IPS-18c (cell line): ENCODE results near the gene COL18A1.

ENCODE experiments used
- H3K4me3 ChIP-seq: 2 replicates; pipeline ENCODE4 v1.7.0; 2013; ENCODE audit warnings: low read depth, mild to moderate bottlenecking, low read length, moderate library complexity; ENCODE audit not compliant: insufficient read depth
- H3K9me3 ChIP-seq: one replicate; pipeline ENCODE4 v1.6.1; 2013; ENCODE audit warnings: mild to moderate bottlenecking, low read length, moderate library complexity; ENCODE audit not compliant: control insufficient read depth, insufficient read depth

The COL18A1 gene

GRCh38 chr21:45504516-45505415 lies 99.8 kb downstream of the COL18A1 start:
- Histone ChIP-seq H3K9me3 (no peaks in the 10 kb centered on the region), H3K4me3 (no peak overlapping the region)

- H3K9me3 ChIP-seq: no peaks in the 10 kb centered on the region
- no peak overlapping the region for H3K4me3 ChIP-seq
Measured at GRCh38 chr21:45505416-45506021, 100.6 kb downstream of the COL18A1 start.

- H3K9me3 ChIP-seq: no peaks in the 10 kb centered on the region
- H3K4me3 ChIP-seq: no peak overlapping the region
Measured at GRCh38 chr21:45506241-45506817, 101.4 kb downstream of the COL18A1 start.

GRCh38 chr21:45506836-45507522 lies 102.0 kb downstream of the COL18A1 start:
- H3K9me3 ChIP-seq: no peaks in the 10 kb centered on the region

DNA sequence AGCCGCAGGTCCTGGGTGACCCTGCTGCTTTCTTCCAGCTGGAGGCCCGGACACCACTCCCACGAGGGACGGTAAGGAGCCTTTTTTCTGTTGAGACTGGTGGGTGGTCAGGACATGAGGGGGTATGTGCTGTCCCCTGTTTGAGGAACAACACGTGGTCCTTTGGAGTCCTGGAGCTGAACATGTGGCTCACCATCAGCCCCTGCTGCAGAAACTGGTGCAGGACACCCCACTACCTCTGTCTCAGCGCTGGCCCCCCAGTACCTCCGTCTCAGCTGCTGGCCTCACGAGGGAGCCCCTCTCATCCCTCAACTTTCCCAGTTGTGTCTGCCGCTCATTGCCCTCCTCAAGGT lies 102.5 kb downstream of the COL18A1 start:
- H3K4me3 ChIP-seq: no peak overlapping the region
- no peaks in the 10 kb centered on the region for H3K9me3 ChIP-seq

More at GRCh38 chr21:45506836-45507522, 102.0 kb downstream of the COL18A1 start:
- no peak overlapping the region for H3K4me3 ChIP-seq

- H3K4me3 ChIP-seq: no peak overlapping the region
- H3K9me3 ChIP-seq: no peaks in the 10 kb centered on the region
Measured at GRCh38 chr21:45507888-45508508, 103.0 kb downstream of the COL18A1 start.

DNA sequence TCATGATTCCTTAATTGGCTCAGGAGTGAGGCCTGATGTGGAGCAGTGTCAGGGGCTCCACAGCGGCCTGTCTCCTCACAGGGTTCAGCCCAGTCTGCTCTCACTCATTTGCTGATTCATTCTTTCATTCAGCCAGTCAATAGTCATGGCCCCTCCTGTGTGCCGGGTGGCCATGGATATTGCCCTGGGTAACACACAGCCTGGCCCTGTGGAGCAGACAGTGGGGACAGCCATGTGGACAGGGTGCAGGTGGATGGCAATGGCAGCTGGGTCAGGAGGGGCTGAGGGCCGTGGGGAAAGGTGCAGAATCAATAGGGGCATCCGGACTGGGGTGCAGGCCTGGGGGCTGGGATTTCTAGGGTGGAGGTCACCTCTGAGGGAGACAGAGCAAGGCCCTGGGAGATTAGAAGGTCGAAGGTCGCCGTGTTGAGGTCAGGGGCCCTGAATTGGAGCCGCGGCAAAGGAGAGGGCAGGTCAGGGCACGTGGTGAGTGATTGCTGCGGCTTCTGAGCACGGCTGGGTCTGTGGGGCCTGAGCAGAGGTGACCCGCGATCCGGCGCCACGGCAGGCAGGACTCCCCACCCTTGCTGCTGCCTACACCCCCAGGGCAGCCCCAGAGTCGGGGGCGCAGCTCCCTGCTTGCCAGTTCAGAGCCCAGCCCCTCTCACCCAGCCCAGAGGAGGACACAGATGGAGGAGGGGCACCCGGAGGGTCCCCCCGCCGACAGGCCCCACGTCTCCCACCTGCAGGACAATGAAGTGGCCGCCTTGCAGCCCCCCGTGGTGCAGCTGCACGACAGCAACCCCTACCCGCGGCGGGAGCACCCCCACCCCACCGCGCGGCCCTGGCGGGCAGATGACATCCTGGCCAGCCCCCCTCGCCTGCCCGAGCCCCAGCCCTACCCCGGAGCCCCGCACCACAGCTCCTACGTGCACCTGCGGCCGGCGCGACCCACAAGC lies 103.9 kb downstream of the COL18A1 start:
- Histone ChIP-seq H3K9me3 (no peaks in the 10 kb centered on the region), H3K4me3 (no peak overlapping the region)

DNA sequence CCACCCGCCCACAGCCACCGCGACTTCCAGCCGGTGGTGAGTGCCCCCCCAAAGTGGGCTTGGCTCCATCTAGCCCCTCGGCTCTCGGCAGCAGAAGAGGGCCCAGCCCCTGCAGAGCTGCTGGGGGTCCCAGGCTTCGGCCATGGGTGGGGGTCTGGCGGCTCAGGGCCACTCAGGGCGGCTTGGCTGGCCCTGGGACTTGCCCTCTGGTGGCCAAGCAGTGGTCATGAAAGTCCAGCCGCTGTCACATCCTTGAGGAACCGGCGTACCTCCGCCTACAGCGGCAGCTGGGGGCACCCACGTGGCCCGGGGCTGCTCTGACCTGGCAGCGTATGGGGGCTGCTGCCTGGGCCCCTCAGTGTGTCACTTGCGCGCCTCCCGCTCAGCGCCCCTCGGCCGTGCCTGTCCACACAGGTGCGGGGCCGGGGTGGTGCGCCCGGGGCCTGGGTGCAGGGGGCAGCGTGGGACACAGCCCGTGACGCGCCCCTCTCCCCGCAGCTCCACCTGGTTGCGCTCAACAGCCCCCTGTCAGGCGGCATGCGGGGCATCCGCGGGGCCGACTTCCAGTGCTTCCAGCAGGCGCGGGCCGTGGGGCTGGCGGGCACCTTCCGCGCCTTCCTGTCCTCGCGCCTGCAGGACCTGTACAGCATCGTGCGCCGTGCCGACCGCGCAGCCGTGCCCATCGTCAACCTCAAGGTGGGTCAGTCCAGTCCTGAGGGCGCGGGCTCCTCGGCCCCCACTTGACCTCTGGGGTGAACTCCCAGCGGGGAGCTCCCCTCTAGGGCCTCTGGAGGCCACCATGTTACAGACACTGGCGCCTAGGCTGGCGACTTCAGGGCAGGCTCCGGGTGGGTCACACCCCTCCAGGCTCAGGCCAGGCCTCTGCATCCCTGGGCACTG lies 104.9 kb downstream of the COL18A1 start:
- H3K4me3 ChIP-seq: no peak overlapping the region

DNA sequence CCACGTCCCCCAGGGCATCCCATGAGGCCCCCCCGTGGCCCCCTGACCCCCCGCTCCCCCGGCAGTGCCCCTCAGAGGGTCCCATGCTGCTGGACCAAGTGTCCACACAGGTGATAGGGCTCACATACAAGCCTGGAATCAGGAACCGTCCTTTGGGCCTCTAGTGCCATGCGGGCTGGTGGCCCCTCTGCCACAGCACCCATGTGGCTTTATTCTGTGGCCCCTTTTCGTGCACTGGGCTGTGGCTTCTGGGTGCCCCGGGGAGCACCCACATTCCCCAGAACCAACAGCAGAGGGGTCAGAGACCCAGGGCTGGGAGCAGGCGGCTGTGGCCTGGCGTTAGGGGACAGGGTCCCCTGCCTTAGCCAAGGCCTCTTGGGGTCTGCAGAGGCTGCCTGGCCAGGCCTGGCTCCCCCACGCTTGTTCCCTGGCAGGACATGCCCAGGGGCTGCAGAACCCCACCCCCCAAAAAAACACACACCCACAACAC lies 105.5 kb downstream of the COL18A1 start:
- no peaks in the 10 kb centered on the region for H3K9me3 ChIP-seq
- H3K4me3 ChIP-seq: no peak overlapping the region

More for the DNA sequence above, 104.9 kb downstream of the COL18A1 start:
- no peaks in the 10 kb centered on the region for H3K9me3 ChIP-seq

GRCh38 chr21:45511007-45511406 lies 106.0 kb downstream of the COL18A1 start:
- no peak overlapping the region for H3K4me3 ChIP-seq
- H3K9me3 ChIP-seq: no peaks in the 10 kb centered on the region

- H3K9me3 ChIP-seq: no peaks in the 10 kb centered on the region
- H3K4me3 ChIP-seq: no peak overlapping the region
Measured at GRCh38 chr21:45511661-45512431, 106.9 kb downstream of the COL18A1 start.

DNA sequence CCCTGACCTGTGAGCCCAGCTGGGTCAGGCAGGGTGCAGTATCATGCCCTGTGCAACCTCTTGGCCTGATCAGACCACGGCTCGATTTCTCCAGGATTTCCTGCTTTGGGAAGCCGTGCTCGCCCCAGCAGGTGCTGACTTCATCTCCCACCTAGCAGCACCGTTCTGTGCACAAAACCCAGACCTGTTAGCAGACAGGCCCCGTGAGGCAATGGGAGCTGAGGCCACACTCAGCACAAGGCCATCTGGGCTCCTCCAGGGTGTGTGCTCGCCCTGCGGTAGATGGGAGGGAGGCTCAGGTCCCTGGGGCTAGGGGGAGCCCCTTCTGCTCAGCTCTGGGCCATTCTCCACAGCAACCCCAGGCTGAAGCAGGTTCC lies 107.6 kb downstream of the COL18A1 start:
- Histone ChIP-seq H3K4me3 (no peak overlapping the region), H3K9me3 (no peaks in the 10 kb centered on the region)

DNA sequence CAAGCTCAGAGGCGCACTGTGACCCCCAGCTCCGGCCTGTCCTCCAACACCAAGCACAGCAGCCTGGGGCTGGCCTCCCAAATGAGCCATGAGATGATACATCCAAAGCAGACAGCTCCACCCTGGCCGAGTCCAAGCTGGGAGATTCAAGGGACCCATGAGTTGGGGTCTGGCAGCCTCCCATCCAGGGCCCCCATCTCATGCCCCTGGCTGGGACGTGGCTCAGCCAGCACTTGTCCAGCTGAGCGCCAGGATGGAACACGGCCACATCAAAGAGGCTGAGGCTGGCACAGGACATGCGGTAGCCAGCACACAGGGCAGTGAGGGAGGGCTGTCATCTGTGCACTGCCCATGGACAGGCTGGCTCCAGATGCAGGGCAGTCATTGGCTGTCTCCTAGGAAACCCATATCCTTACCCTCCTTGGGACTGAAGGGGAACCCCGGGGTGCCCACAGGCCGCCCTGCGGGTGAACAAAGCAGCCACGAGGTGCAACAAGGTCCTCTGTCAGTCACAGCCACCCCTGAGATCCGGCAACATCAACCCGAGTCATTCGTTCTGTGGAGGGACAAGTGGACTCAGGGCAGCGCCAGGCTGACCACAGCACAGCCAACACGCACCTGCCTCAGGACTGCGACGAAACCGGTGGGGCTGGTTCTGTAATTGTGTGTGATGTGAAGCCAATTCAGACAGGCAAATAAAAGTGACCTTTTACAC lies 108.2 kb downstream of the COL18A1 start:
- Histone ChIP-seq H3K4me3 (no peak overlapping the region), H3K9me3 (no peaks in the 10 kb centered on the region)

GRCh38 chr21:45513741-45514310 lies 108.9 kb downstream of the COL18A1 start:
- Histone ChIP-seq H3K4me3 (no peak overlapping the region), H3K9me3 (no peaks in the 10 kb centered on the region)
